Uterus (tissue), 4 donors: ENCODE data around the gene MLX. TPM values are rescaled to one million over a fixed set of nuclear protein-coding genes. Genes with fewer than 3 reads are reported as not detected.

ENCODE experiments used
- DNase-seq, 2 donors: peaks; one replicate each; pipeline ENCODE4 v3.0.0-alpha.2; 2019 to 2020
- H3K27ac ChIP-seq, 2 donors: fragments of 200-600 bp; sonication (generic); 1 replicate in 1 of 2; 2 replicates in 1 of 2; pipeline ENCODE4 v1.5.1; 2016 to 2018
- H3K27me3 ChIP-seq, 2 donors: fragments of 200-600 bp; sonication (generic); one replicate each; pipeline ENCODE4 v1.5.1; 2018 to 2019; ENCODE audit warnings: control low read depth in 1 of 2
- H3K36me3 ChIP-seq, 2 donors: fragments of 200-600 bp; sonication (generic); one replicate each; pipeline ENCODE4 v1.5.1; 2019; ENCODE audit warnings: control low read depth in 1 of 2
- H3K4me1 ChIP-seq, 2 donors: fragments of 200-600 bp; sonication (generic); one replicate each; pipeline ENCODE4 v1.5.1; 2018 to 2019; ENCODE audit warnings: control low read depth in 1 of 2
- H3K4me3 ChIP-seq, 2 donors: fragments of 200-600 bp; sonication (generic); 1 replicate in 1 of 2; 2 replicates in 1 of 2; pipeline ENCODE4 v1.5.1; 2018 to 2019; ENCODE audit warnings: mild to moderate bottlenecking in 1 of 2
- H3K9me3 ChIP-seq, 2 donors: fragments of 200-600 bp; sonication (generic); one replicate each; pipeline ENCODE4 v1.5.1; 2019; ENCODE audit warnings: control low read depth in 1 of 2
- POLR2A ChIP-seq, 2 donors: fragments of 450-650 bp; IDR thresholded peaks; one replicate each; pipeline ENCODE4 v1.6.1; 2016; ENCODE audit warnings: antibody characterized with exemption in 2 of 2, mild to moderate bottlenecking in 1 of 2, moderate library complexity in 1 of 2
- intact Hi-C: fragments of 100-400 bp; cut with DNase I; formaldehyde crosslinking; loops from one replicate; pipeline ENCODE4 v1.15.1; 2023; ENCODE audit warnings: low total_unique reads
- total RNA-seq, 4 donors: library from RNA; depleted of rRNA in 3 of 4; stranded (reverse); fragments of >200 nt in 3 of 4; gene quantifications; one replicate each; pipeline versions ENCODE4 v1.1.0 to v1.2.4, GENCODE V29; 2014 to 2023
- TF ChIP-seq, protein P1 (sequence below), 4 experiments: fragments of 200-600 bp in 2 of 4; fragments of 450-650 bp in 2 of 4; sonication (generic) in 2 of 4; IDR thresholded peaks; one replicate each; pipeline ENCODE4 v1.5.1; 2016 to 2019; ENCODE audit warnings: antibody characterized with exemption in 4 of 4, mild to moderate bottlenecking in 2 of 4, moderate library complexity in 1 of 4
- donor health status: DM: yes; HTN: yes; CAD: no.

Gene MLX
- total RNA-seq, 4 donors from 2014 or later, result 6.9 to 50.0 (median 35.1) TPM

DNA sequence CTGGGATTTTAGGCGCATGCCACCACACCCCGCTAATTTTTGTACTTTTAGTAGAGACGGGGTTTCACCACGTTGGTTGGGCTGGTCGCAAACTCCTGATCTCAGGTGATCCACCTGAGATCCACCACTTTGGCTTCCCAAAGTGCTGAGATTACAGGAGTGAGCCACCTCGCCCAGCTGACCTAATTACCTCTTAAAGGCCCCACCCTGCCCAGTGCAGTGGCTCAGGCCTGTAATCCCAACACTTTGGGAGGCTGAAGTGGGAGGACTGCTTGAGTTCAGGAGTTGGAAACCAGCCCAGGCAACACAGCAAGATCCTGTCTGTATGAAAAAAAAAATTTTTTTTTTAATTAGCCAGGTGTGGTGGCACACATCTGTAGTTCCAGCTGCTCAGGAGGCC lies 7.8 kb upstream of the MLX start:
- no peaks in the 10 kb centered on the region for H3K36me3 ChIP-seq
- DNase-seq, result no peak
- no peaks in the 10 kb centered on the region for H3K27me3 ChIP-seq
- intact Hi-C loops, result no loop called here
- no peaks in the 10 kb centered on the region for H3K9me3 ChIP-seq
- no peak overlapping the region for H3K4me3 ChIP-seq
- H3K27ac ChIP-seq, result no peak overlapping the region
- peaks cover 11 to 13% of the 10 kb centered on the region in 2 donors for H3K4me1 ChIP-seq
- no peak for TF ChIP-seq POLR2A (IDR thresholded peaks at IDR 0.05)
- TF ChIP-seq, protein P1, sequence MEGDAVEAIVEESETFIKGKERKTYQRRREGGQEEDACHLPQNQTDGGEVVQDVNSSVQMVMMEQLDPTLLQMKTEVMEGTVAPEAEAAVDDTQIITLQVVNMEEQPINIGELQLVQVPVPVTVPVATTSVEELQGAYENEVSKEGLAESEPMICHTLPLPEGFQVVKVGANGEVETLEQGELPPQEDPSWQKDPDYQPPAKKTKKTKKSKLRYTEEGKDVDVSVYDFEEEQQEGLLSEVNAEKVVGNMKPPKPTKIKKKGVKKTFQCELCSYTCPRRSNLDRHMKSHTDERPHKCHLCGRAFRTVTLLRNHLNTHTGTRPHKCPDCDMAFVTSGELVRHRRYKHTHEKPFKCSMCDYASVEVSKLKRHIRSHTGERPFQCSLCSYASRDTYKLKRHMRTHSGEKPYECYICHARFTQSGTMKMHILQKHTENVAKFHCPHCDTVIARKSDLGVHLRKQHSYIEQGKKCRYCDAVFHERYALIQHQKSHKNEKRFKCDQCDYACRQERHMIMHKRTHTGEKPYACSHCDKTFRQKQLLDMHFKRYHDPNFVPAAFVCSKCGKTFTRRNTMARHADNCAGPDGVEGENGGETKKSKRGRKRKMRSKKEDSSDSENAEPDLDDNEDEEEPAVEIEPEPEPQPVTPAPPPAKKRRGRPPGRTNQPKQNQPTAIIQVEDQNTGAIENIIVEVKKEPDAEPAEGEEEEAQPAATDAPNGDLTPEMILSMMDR (IDR thresholded peaks at IDR 0.05), result no peak

DNA sequence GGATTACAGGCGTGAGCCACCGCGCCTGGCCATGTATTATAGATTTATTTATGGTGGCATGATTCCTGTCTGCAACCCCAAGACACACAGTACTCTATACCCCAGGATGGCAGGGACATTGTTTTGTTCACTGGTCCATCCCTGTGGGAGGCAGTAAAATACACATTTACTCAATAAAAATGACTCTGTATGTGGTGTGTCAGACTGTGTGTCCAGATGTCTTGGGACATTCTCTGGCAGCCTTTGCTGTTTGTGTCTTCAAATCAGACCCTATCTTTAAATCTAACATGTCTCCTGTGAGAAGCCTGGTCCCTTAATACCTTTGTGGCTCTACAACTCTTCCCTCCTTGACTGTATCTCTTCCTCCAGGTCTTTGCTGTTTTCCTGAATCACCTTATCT lies 6.7 kb upstream of the MLX start:
- Histone ChIP-seq H3K4me3 (no peak overlapping the region), H3K36me3 (no peaks in the 10 kb centered on the region), H3K27me3 (no peaks in the 10 kb centered on the region), H3K27ac (no peak overlapping the region), H3K4me1 (peaks cover 11 to 12% of the 10 kb centered on the region in 2 donors), H3K9me3 (no peaks in the 10 kb centered on the region)
- intact Hi-C loops, result no loop called here
- no peak for TF ChIP-seq POLR2A (IDR thresholded peaks at IDR 0.05)
- TF ChIP-seq, protein P1 (IDR thresholded peaks at IDR 0.05), result no peak
- DNase-seq, result no peak

DNA sequence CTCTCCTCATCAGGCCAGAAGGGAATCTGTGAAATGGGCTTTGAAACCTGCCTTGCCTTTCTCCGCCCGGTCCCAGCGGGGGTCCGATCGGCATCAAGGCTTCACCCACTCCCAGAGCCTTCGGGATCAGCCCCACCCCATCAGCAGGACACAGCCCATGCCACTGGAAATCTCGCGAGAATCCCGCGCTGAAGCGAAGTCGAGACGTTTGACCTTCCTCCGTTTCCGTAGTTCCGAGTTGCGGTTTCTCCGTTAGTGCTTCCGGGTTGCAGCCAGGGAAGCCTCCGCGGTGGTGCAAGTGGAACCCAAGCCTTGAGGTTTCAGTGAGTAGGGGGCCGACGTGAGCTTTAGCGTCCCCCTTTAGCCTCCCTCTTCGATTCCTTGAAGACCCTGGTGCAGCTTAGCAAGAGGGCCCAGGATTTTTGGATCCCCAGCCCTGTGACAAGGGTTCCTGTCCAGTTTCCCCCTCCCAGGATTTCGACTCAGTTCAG lies 5.0 kb upstream of the MLX start, which contains the start of gene COASY:
COASY (plus strand) TSS at position 252 of the 491 bp plus-strand sequence. CDS start 475 bp downstream, outside the sequence.
- peak in 1 of 2 donors; percentile 41 for TF ChIP-seq POLR2A (IDR thresholded peaks at IDR 0.05)
- TF ChIP-seq, protein P1 (IDR thresholded peaks at IDR 0.05), result peak in 1 of 4 experiments; percentile 11
- H3K4me1 ChIP-seq, result peaks cover 11 to 18% of the 10 kb centered on the region in 2 donors
- intact Hi-C loops, result no loop called here
- DNase-seq, result peak; percentile 96
- peak within 1 kb of the TSS; percentile 69 to 73 for H3K4me3 ChIP-seq
- no peaks in the 10 kb centered on the region for H3K36me3 ChIP-seq
- no peaks in the 10 kb centered on the region for H3K9me3 ChIP-seq
- H3K27ac ChIP-seq, result peak within 1 kb of the TSS; percentile 74 to 85
- H3K27me3 ChIP-seq, result no peaks in the 10 kb centered on the region

DNA sequence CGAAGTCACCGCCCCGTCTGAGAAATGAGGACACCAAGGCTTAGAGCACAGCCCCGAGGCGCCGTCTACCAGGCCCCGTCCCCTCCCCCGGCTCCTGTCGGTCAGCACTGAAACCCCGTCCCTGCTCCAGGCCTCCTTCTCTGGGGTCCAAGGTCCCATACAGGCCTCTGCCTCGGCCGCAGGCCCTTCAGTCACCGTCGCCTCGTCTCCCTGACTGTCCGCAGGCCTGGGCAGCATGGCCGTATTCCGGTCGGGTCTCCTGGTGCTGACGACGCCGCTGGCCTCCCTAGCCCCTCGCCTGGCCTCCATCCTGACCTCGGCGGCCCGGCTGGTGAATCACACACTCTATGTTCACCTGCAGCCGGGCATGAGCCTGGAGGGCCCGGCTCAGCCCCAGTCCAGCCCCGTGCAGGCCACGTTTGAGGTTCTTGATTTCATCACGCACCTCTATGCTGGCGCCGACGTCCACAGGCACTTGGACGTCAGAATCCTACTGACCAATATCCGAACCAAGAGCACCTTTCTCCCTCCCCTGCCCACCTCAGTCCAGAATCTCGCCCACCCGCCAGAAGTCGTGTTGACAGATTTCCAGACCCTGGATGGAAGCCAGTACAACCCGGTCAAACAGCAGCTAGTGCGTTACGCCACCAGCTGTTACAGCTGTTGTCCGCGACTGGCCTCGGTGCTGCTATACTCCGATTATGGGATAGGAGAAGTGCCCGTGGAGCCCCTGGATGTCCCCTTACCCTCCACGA lies 4.3 kb upstream of the MLX start:
- peak overlapping the region; percentile 69 to 73 for H3K4me3 ChIP-seq
- H3K36me3 ChIP-seq, result no peaks in the 10 kb centered on the region
- peak in 1 of 2 donors; percentile 39 for DNase-seq
- TF ChIP-seq, protein P1 (IDR thresholded peaks at IDR 0.05), result no peak
- no peak for TF ChIP-seq POLR2A (IDR thresholded peaks at IDR 0.05)
- H3K9me3 ChIP-seq, result no peaks in the 10 kb centered on the region
- H3K27me3 ChIP-seq, result no peaks in the 10 kb centered on the region
- intact Hi-C loops, result no loop called here
- H3K27ac ChIP-seq, result peak overlapping the region; percentile 74 to 85
- H3K4me1 ChIP-seq, result peaks cover 11 to 18% of the 10 kb centered on the region in 2 donors

DNA sequence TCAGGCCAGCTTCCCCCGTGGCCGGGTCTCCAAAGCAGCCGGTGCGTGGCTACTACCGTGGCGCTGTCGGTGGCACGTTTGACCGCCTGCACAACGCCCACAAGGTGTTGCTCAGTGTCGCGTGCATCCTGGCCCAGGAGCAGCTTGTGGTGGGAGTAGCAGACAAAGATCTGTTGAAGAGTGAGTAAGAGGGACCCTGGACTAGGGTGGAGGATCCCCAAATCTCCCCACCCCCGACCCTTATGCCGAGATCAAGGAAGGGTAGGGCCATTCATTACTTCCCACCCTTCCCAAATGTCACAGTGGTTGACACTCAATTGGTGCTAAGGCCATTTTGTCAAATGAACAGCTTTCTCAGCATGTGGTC lies 3.8 kb upstream of the MLX start:
- Histone ChIP-seq H3K27me3 (no peaks in the 10 kb centered on the region), H3K27ac (peak overlapping the region in 1 of 2 donors; percentile 85), H3K4me3 (peak overlapping the region; percentile 69 to 73), H3K36me3 (no peaks in the 10 kb centered on the region), H3K4me1 (peaks cover 11 to 18% of the 10 kb centered on the region in 2 donors), H3K9me3 (no peaks in the 10 kb centered on the region)
- no peak for TF ChIP-seq POLR2A (IDR thresholded peaks at IDR 0.05)
- TF ChIP-seq, protein P1 (IDR thresholded peaks at IDR 0.05), result no peak
- intact Hi-C loops, result no loop called here
- DNase-seq, result no peak
